Hematopoietic multipotent progenitor cell treated with erythropoietin and hydrocortisone succinate and interleukin-3 and kit ligand, for 8 days (in vitro differentiated cells): ENCODE data around the gene PLEKHG7.
"Not testable (repeated sequence)": the region's sequence is repeated elsewhere in the genome, so short reads cannot be mapped to it uniquely, and the experiment has no call there.

ENCODE experiments used
- DNase-seq: peaks from one replicate; pipeline ENCODE4 v3.0.0-alpha.2; 2015

The PLEKHG7 gene

GRCh38 chr12:92702754-92703679 lies at the start of gene PLEKHG7:
PLEKHG7 (plus strand) TSS chr12:92702989; CDS start chr12:92706632, 3,643 bp downstream.
- no peak for DNase-seq

DNA sequence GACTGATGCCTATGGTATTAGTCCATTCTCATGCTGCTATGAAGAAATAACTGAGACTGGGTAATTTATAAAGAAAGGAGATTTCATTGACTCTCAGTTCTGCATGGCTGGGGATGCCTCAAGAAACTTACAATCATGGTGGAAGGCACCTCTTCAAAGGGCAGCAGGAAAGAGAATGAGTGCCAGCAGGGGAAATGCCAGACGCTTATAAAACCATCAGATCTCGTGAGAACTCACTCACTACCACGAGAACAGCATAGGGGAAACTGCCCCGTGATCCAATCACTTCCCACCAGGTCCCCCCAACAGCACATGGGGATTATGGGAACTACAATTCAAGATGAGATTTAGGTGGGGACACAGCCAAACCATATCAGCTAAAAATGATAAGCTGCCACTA lies 48.5 kb upstream of the PLEKHG7 start:
- not testable (repeated sequence) for DNase-seq

DNA sequence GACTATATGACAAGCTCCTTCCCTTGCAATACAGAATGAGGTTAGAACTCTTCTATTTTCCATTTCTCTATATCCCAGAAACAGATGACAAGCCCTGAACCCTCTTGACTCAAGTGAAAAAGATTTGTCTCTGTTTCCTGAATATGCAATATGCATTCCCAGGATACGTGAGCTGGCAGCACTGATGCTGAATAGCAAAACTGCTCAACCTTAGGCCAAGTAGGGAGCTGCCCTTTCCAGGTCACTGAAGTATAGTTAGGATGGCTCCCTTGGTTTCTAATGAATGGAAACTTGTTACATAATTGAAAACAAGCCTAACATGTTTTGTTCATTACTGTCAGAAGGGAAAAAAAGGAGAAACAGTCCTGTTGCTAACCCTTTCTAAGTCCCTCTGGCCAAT lies 47.9 kb upstream of the PLEKHG7 start:
- no peak for DNase-seq

- DNase-seq = no peak
These were observed 45.9 kb upstream of the PLEKHG7 start for GRCh38 chr12:92656911-92657310.

DNA sequence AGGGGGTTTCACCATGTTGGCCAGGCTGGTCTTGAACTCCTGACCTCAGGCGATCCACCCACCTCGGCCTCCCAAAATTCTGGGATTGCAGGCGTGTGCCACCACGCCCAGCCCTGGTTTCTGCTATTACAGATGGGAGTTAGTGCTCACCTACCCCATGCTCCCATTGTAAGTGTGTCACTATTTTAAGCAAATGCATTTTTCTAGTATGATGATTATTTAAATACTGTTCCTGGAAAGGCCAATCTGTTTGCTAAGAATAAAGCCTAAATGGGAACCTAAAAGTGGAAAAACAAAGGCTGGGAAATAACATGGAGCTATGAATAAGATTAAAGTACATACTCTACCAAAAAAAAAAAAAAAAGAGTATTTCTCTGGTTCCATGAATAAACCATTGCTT lies 45.0 kb upstream of the PLEKHG7 start:
- no peak for DNase-seq

DNA sequence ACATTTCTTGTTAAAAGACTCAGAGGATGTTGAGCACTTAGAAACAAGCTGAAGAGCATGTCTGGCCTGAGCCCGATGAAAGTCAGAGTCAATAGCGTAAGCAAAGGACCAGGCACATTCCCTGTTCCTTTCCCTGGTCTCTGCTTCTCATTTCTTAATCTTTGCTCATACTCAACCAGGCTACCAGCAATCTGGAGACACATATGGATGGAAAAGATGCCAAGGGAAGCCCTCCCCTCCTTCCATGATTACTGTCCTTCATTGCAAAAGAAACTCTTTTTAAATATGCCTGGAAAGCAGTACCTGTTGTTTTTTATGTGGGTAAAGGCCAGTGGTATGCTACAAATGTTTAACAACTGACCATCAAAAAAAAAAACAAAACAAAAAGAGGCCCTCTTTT lies 44.2 kb upstream of the PLEKHG7 start:
- DNase-seq = no peak

- DNase-seq = no peak
These were observed 41.5 kb upstream of the PLEKHG7 start for GRCh38 chr12:92661269-92661668.

- no peak for DNase-seq
These were observed 37.3 kb upstream of the PLEKHG7 start for GRCh38 chr12:92665496-92665895.

DNA sequence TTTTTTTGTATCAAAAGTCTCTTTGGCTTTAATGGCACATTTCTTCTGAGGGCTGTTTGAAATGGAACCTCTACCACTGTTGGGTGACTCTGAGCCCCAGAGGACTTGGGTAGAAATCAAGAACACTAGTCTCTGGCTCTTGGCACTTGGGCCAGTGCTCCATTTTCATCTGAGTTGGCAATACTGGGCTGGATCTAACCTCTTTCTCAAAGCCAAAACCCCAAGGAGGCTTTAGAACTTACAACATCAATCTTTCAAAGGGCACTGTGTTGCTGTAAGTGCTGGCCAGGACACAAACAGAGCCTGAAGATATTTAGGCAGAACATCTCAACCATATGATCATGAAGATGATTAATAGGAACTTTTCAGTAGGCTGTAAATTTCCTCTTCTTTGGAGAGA lies 34.0 kb upstream of the PLEKHG7 start:
- no peak for DNase-seq

GRCh38 chr12:92671524-92671923 lies 31.3 kb upstream of the PLEKHG7 start:
- not testable (repeated sequence) for DNase-seq

- DNase-seq = no peak
These were observed 29.0 kb upstream of the PLEKHG7 start for GRCh38 chr12:92673756-92674155.

DNA sequence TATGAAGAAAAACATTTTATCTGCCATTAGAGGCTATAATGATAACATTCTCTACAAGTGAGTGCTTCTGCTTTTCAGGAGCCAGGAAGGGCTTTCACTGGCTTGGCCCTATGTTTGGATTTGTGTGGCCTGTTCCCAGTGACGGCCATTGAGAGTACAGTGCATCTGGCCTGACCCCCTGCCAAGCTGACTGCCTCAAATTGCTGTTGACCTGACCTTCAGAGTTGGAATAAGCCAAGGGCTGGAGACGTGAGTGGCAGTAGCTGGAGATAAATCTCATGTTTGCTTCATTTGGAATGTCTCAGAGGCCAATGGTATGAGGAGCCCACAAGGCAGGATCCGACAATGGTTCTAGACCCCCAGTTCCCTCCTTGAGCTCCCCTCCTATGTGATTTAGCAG lies 28.3 kb upstream of the PLEKHG7 start:
- no peak for DNase-seq

GRCh38 chr12:92675092-92675865 lies 27.5 kb upstream of the PLEKHG7 start:
- no peak for DNase-seq

DNA sequence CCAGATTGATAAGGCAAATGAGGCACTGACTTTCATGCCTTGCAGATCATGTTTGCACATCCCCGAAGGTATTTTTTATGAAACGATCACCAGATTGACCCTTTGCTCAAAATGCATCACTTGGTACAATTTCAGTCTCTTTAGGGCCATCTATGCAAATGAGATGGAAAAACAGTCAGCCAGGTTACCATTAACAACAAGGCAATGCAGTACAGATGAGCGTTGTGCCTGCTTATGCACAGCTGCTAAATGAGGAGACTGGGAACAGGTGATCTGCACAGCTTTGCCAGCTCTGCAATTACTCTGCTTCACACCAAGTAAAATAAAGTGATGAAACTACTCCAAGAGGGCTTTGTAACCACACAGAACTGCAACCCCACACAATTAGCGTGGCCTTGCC lies 26.1 kb upstream of the PLEKHG7 start:
- no peak for DNase-seq

DNA sequence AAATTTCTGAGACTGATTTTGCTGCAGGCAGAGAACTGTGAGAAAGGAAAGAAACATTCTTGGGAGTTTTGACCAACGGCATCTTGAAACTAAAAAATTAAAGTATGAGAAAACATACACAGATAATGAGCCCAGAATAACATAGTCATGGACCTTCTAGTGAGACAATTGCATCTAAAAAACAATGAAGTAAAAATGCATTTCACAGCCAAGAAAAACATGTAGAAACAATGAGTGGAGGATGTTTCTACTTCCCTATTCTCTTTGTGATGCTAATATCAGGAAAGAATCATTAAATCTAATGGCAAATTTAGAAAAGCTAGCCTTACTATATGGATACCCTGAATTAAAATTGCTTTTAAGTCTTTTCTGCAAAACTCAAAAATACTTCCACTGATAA lies 12.2 kb upstream of the PLEKHG7 start:
- DNase-seq = no peak

GRCh38 chr12:92695056-92695455 lies 7.7 kb upstream of the PLEKHG7 start:
- DNase-seq = no peak

DNA sequence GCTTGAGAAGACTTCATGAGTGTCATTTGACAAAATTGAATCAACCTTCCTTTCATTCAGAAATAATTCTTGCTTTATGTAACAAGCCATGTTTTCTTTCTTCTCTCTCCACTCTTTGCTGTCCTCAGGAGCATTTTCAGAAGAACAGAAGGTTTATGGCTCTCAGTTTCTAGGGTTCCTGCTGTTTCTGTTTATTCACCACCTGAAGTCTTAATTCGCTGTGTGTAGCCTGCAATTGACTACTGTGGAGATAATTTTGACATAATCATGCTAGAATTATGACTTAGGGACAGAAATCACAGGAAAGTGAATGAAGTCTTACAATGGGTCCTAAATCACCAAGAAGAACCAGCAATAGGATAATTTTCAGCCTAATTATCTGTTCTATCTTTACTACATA lies 7.2 kb upstream of the PLEKHG7 start:
- no peak for DNase-seq

DNA sequence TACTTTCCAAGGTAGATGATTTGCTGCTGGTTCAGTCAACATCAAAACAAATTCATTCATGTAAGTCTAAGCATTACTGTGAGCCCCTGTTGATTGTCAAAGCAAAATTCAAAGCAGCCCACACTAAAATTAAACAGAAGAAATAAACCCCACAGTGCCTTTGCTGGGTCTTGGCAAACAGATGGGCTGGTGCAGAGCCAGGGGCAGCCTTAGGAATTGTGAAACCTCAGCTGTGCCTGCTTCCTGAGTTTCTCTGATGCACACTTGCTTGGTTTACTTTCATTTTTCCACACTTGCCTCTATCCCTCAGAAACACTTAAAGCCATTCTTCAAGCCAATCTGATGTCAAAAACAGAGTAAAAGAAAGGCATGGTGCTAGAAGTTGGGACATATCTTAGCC lies 6.6 kb upstream of the PLEKHG7 start:
- no peak for DNase-seq

DNA sequence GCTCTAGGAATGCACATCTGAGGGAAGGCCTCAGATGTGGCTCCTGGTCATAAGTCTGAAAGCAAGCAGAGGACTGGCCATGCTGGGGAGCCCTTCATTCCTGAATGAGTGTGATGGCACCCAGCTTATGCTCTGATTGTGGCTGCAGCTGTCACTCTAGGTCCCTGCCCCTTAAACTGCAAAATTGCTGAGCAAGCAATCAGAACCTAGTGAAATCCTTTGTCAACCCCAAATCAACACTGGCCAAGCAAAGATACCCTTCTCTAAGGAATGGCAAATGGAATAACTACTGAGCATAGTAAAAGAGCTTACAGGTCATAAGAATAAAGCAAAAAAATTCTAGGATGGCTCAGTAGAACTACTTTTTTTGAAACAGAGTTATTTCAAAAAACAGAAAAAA lies 4.3 kb upstream of the PLEKHG7 start:
- DNase-seq = no peak

DNA sequence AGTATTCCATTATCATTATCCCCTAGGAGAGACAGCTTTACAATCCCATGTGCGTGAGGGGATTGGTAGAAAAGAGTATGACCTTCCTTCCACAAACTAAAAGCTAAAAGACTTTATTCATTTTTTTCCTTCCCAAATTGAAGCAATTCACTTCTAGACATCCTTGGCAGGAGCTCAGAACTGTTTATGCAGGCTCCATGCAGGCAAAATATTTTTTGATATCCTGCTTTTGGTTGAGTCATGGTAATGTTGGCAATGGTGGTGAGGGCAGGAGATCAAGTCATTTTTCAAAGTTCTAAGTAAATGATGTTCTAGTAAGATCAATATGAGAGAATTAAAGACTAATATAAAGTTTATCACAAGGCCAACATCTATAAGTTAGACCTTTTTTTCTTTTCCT lies 1.3 kb upstream of the PLEKHG7 start:
- no peak for DNase-seq

DNA sequence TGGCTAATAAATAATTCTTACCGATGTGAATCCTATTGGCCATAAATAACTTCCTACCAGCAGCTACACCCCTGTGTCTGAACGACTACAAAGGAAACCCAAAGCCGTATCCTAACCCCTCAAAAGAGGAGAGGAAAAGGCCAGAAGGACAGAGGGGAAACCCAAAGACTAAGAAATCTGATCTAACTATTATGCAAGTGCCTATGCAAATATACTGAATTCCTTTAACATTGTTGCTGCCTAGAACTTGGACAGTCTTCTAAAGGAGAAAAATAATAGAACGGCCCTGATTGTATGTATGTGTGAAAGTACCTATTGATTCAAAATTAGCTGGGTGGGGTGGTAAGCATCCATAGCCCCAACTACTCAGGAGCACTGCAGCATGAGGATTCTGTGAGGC lies 997 bp downstream of the PLEKHG7 start:
- no peak for DNase-seq

- no peak for DNase-seq
These were observed 3.8 kb downstream of the PLEKHG7 start for GRCh38 chr12:92706594-92706993.

DNA sequence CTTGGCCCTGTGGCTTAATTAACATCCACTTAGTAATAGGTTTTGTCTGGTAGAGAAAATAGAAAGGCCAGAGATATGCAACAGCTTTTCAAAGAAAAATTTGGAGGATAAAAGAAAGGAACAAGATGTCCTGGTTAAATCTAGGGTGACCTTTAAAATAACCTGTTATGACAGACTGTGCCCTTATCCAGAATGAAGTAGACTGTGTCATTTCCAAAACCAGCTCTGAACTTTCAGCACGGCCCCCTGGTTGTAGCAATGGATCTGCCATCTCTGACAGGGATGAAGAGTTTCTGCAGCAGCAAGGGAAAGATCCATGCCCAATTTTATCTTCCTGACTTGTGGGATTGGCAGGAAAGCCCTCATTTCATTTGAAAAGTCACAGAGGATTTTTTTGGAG lies 5.1 kb downstream of the PLEKHG7 start:
- DNase-seq = no peak

DNA sequence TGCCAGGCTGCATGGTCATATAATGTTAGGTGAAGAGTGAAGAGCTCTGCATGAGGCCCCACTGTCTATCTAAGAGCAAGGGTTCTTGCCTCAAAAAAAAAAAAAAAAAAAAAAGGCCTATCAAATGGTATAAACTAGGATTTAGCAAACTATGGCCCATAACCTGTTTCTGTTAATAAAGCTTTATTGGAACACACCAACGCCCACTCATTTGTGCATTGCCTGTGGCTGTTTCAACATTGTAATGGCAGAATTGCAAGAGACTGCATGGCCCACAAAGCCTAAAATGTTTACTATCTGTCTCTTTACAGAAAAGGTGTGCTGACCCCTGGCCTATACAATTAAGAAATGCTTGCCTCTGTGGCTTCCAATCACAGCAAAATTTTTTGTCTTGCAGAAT lies 12.8 kb downstream of the PLEKHG7 start:
- no peak for DNase-seq
